GM21360 (cell line): Measurements from ENCODE around the gene OR51G2.

Experiments used
- ATAC-seq: cut with Tn5 transposase; IDR thresholded peaks from one replicate; pipeline ENCODE4 v1.9.1; 2021; ENCODE audit warnings: mild to moderate bottlenecking, moderate library complexity; ENCODE audit not compliant: unreplicated experiment

The OR51G2 gene

DNA sequence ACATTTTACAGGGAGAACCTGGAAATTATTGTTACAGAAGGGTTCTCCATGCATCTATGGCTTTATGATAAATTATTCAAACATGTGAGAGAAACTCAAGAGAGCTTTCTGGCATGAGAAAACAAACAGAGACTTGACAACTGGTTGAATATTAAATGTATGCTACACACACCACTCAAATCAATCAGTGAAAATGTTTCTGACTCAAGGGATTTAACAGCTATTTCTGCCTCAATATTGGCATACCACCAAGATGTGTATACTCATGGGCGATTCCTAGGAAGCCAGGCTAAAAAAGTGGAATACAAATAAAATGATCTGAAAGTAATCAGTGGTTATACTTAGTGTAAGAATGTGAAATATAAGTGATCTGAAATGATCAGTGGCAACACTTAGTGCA, 53.3 kb downstream of the OR51G2 start:
- ATAC-seq = no peak

- ATAC-seq = no peak
These were observed 55.3 kb downstream of the OR51G2 start for GRCh38 chr11:4863876-4864275.
